Mucosa of descending colon (tissue), 3 donors: ENCODE data around the gene TCF4. TPM values are rescaled to one million over a fixed set of nuclear protein-coding genes. Genes with fewer than 3 reads are reported as not detected.

Experiments
- ATAC-seq: fragments of 200-7000 bp; cut with Tn5 transposase; one replicate; pipeline ENCODE4 v1.9.1; 2020; ENCODE audit warnings: mild to moderate bottlenecking, moderate library complexity
- DNase-seq, 3 donors: peaks; one replicate each; pipeline ENCODE4 v3.0.0-alpha.2; 2020
- H3K36me3 ChIP-seq: fragments of 200-600 bp; one replicate; pipeline ENCODE4 v1.8.0; 2021; ENCODE audit warnings: low read depth, mild to moderate bottlenecking
- H3K4me1 ChIP-seq: fragments of 200-600 bp; one replicate; pipeline ENCODE4 v1.8.0; 2021; ENCODE audit warnings: low read depth, mild to moderate bottlenecking
- H3K4me3 ChIP-seq: fragments of 200-600 bp; one replicate; pipeline ENCODE4 v1.8.0; 2021; ENCODE audit warnings: mild to moderate bottlenecking
- H3K9me3 ChIP-seq: fragments of 200-600 bp; one replicate; pipeline ENCODE4 v1.8.0; 2021; ENCODE audit warnings: mild to moderate bottlenecking
- CTCF ChIP-seq: fragments of 200-600 bp; IDR thresholded peaks from one replicate; pipeline ENCODE4 v1.8.0; 2022; ENCODE audit warnings: antibody characterized with exemption, mild to moderate bottlenecking
- intact Hi-C, 2 donors: fragments of 100-400 bp; cut with DNase I in 1 of 2; cut with micrococcal nuclease in 1 of 2; formaldehyde crosslinking; loops; one replicate each; pipeline versions ENCODE4 v1.11.0 to v1.11.1; 2022; cut with DNase I, micrococcal nuclease
- total RNA-seq, 3 donors: library from RNA; stranded (reverse); fragmentation: NEBNext Ultra II Directional in 2 of 3; extraction: Animal tissue kit (Norgen Biotek cat#: 25700) in 2 of 3; gene quantifications; one replicate each; pipeline versions ENCODE4 v1.2.1 to v1.2.4, GENCODE V29; 2021 to 2023
- donor health status: DM: no; HTN: no; CAD: no; lungs with moderate emphysema.
- donor health status: DM: no; HTN: no; CAD: no.
- donor health status: DM: no; HTN: yes; CAD: no.

Gene TCF4
- total RNA-seq, 3 donors from 2014 or later = 20.7 to 88.2 (median 24.6) TPM

DNA sequence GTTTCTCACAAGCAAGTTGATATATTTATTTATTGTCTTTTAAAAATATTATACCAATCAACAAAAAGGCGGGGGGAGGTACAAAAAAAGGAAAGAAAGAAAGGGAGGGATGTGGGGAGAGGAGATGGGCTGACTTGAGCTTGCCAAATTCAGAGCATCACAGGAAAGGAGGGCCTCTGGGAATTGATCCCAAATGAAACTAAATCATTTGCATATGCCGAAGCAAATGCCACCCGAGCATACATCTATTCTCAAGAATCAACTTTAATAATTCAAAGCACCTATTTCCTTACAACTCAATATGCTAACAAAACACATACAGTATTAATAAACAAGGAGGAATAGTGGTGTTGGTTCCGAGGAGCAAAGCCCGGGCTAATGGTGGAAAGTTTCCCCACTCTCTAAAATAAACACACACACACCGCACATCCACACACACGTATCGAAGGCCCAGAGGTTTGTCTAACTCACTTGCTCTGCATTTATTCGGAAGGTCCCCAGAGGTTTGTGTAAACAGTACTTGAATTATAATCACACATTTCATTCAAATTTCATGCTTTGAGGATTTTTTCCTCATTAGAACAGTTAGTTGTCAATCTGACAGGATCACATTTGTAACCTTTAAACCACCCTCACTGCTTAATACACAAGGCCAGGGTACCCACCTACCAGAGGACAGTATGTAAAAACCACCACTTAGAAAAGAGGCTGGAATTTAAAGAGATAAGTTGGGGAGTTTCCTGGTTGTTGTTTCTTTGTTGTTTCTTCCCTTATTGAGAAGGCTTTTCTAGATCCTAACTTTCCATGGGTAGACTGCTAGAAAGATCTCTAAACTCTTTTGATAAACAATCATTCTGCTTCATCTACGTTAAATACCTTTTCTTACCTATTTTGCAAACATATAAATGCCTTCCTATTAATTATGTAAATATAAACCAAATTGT, 264.7 kb downstream of the TCF4 start:
- H3K4me3 ChIP-seq = no peak overlapping the region

GRCh38 chr18:55322178-55322735, 265.7 kb downstream of the TCF4 start:
- Histone ChIP-seq H3K36me3 (no peaks in the 10 kb centered on the region), H3K9me3 (no peaks in the 10 kb centered on the region), H3K4me3 (no peak overlapping the region), H3K4me1 (no peaks in the 10 kb centered on the region)
- peak; percentile 64 to 71 (median 67) for DNase-seq
- intact Hi-C loops = no loop called here
- ATAC-seq = peak; percentile 75
- TF ChIP-seq CTCF = no peak

More for the DNA sequence above, 264.7 kb downstream of the TCF4 start:
- Histone ChIP-seq H3K9me3 (no peaks in the 10 kb centered on the region), H3K4me1 (no peaks in the 10 kb centered on the region), H3K36me3 (no peaks in the 10 kb centered on the region)
- TF ChIP-seq CTCF = no peak
- no peak for ATAC-seq
- intact Hi-C loops = no loop called here
- DNase-seq = no peak

- peak; percentile 84 to 91 (median 87) for DNase-seq
- peak overlapping the region; percentile 13 for H3K4me3 ChIP-seq
- intact Hi-C loops = no loop called here
- no peaks in the 10 kb centered on the region for H3K9me3 ChIP-seq
- TF ChIP-seq CTCF = no peak
- no peaks in the 10 kb centered on the region for H3K4me1 ChIP-seq
- no peaks in the 10 kb centered on the region for H3K36me3 ChIP-seq
- peak; percentile 89 for ATAC-seq
These were observed 266.5 kb downstream of the TCF4 start for GRCh38 chr18:55321265-55322177.

- DNase-seq (no peak), ATAC-seq (no peak)
- TF ChIP-seq CTCF = no peak
- Histone ChIP-seq H3K4me3 (no peak overlapping the region), H3K9me3 (no peaks in the 10 kb centered on the region), H3K36me3 (no peaks in the 10 kb centered on the region), H3K4me1 (no peaks in the 10 kb centered on the region)
- intact Hi-C loops = no loop called here
These were observed 267.3 kb downstream of the TCF4 start for GRCh38 chr18:55320424-55321264.
